Measurements from ENCODE around the gene ETNK1.
"Not testable (repeated sequence)": the region's sequence is repeated elsewhere in the genome, so short reads cannot be mapped to it uniquely, and the experiment has no call there.

The ETNK1 gene

DNA sequence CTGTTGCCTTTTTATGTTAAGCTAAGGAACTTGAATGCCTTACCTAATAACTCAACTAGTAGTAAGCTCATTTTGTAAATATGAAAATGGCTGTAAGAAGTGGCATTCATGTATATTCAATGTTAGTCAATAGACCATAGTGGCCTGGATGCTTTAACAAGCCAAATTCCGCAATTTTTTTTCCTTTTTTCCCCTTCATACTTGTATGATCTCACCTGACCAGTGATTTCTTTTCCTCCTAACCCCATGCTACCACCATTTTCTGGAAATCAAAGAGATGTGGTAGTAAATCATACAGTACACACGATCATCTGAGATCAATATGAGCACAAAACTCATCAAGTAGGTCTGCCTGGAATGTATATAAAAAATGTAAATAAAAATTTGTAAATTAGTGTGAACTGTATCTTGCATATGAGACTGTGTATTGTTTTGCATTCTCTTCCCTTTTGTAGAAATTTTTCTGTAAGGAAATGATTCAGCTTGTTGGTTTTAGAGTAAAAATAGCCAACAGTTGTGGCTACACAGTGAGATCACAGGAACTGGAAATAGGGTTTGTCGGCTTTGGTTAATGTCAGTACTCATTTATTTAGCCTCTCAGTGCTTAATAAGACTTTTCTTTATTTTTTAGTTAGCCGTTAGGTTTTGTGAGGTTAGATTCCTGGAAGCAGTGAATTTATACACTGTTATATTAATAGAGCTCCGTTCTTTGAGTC lies 62.5 kb downstream of the ETNK1 start:
- no peak for DNase-seq (ENCODE audit: low read depth in 2 of 2)

DNA sequence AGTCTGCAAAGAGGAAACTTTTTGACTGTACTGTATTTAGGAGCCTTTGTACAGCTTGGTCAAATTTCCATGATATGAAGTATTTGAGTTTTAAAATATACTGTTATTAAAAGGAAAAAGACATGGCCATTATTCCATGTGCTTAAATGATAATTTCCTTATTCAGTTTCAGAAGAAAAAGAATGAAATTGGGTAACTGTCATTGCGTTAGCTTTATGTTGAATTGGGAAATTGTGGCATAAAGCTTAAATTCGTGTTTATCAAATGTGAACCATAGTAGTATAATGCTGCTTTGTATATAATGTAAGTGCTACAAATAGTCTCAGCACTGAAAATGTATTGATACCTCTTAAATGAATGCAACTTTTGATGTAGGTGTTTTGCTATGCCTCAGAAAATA lies 64.9 kb downstream of the ETNK1 start:
- no peak for DNase-seq (ENCODE audit: low read depth in 2 of 2)

DNA sequence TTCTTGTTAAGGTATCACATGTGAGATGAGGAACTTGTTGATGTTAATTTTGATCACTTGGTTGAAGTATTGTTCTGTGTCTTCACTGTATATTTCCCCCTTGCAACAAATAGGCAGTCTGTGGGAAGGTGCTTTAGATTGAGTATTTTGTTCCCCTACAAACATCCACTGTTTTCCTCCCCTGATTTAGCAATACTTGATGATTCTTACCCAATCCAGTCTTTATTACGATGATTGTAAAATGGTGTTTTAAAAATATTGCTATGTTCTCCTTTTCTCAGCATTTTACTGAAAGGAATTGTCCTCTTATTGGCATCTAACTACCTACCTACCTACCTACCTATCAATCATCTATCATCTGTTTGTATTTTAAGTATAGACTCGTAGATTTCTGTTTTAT lies 66.3 kb downstream of the ETNK1 start:
- no peak for DNase-seq (ENCODE audit: low read depth in 2 of 2)

DNA sequence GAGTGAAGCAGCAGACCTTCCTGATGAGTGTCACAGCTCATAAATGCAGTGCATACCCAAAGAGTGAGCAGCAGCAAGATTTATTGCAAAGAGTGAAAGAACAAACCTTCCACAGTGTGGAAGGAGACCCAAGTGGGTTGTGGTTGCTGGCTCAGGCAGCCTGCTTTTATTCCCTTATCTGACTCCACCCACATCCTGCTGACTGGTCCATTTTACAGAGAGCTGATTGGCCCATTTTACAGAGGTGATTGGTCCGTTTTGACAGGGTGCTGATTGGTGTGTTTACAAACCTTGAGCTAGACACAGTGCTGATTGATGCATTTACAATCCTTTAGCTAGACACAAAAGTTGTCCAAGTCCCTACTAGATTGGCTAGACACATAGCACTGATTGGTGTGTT lies 67.5 kb downstream of the ETNK1 start:
- not testable (repeated sequence) for DNase-seq (ENCODE audit: low read depth in 2 of 2)

DNA sequence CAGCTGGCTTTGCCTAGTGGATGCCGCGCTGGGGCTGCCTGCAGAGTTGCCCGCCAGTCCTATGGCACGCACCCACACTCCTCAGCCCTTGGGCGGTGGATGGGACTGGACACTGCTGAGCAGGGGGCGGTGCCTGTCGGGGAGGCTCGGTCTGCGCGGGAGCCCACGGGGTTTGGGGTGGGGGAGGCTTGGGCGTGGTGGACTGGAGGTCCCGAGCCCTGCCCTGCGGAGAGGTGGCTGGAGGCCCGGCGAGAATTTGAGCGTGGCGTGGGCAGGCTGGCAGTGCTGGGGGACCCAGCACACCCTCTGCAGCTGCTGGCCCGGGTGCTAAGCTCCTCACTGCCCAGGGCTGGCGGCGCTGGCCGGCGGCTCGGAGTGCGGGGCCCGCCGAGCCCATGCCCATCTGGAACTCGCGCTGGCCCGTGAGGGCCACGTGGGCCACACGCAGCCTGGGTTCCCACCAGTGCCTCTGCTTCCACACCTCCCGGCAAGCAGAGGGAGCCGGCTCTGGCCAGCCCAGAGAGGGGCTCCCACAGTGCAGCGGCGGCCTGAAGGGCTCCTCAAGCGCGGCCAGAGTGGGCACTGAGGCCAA lies 68.1 kb downstream of the ETNK1 start:
- no peak for DNase-seq (ENCODE audit: low read depth in 2 of 2)

DNA sequence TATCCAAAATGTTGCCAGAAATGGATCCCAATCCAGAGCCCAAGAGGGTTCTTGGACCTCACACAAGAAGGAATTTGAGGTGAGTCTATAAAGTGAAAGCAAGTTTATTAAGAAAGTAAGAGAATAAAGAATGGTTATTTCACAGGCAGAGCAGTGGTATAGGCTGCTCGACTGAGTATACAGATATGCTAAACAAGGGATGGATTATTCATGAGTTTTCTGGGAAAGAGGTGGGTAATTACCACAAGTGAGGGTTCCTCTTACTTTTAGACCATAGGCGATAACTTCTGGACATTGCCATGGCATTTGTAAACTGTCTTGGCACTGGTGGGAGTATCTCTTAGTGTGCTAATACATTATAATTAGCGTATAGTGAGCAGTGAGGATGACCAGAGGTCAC lies 73.6 kb downstream of the ETNK1 start:
- DNase-seq (ENCODE audit: low read depth in 2 of 2) = no peak

DNA sequence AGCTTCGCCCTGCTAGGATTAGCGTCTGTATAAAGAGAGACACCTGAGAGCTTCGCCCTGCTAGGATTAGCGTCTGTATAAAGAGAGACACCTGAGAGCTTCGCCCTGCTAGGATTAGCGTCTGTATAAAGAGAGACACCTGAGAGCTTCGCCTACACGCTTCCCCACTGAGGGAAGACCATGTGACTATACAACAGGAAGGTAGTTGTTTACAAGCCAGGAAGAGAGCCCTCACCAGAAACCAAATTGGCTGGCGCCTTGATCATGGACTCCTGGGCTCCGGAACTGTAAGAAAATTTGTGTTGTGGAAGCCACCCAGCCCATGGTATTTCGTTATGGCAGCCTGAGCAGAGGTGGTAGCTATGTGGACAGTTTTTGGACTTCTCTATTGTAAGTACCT lies 74.7 kb downstream of the ETNK1 start:
- DNase-seq (ENCODE audit: low read depth in 2 of 2) = not testable (repeated sequence)

DNA sequence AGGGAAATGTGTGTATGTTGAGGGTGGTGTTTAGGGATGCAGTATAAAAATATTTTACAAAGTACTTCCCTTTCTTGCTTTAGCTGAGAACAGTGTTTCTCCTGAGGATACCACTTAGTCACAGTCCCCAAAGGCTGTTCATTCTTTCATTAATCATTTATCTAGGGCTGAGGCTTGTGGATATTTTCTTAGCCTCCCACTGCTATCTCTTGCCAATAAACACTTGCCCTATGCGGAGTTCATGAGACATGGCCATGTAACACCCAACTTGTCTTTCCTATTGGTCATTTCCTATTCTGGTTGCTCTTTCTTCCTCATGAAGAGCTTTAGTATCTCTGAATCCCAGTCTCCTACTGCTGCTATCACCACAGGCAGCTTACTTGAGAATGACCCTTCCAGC lies 75.1 kb downstream of the ETNK1 start:
- no peak for DNase-seq (ENCODE audit: low read depth in 2 of 2)

DNA sequence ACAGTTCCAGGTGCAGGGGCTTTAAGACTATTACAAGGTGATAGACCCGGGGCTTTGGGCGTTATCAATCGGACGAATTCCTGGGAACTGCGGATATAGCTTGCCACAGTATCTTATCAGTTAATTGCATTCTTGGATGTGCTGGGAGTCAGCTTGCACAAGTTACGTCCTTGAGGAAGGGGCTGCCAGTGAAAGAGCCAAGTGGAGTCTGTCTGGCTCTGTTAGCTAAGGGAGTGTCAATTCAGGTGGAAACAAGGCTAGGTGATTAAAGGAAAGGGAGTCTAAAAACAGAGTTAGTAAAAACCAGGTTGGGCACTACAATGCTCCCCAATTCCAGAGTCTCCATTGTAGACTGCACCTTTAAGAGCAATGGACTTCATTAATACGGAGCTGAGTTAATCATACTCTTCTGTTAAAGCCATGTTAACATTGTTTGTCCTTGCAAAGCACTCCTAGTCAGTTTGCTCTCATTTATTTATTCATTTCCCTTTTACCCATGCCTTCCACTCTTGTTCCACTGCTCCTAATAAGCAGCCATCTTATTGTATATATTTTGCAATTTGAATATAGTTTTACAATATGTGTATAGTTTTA lies 76.3 kb downstream of the ETNK1 start:
- DNase-seq (ENCODE audit: low read depth in 2 of 2) = not testable (repeated sequence)

DNA sequence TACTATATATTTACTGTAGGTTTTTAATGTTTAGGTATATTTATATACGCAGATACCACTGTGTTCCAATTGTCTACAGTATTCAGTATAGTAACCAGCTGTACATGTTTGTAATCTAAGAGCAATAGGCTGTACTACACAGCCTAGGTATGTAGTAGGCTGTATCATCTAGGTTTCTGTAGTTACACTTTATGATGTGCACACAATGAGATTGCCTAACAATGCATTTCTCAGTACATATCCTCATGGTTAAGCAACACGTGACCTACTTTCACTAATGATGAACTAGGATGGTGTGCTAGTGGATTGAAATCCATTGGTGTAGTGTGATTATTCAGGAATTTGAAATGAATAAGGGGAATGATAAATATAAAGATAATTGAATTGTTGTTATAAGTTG lies 77.7 kb downstream of the ETNK1 start:
- DNase-seq (ENCODE audit: low read depth in 2 of 2) = no peak

DNA sequence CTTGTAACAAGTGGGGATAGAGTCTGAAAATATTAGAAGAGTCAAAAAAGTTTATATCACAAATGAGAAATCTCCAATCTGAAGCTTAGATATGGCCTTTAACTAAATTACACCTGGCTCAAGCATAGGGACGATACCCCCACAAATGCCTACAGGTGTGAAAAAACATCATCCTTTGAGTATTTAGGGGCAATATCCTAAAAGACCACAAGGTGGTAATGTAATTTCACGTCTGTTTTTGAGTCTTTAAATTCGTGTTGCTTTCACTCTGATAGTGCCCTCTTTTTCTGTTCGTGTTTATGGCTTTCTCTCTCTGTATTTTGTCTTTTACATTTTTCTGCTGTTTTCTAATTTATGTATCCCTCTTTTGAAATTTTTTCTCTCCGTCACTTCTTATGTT lies 84.3 kb downstream of the ETNK1 start:
- DNase-seq (ENCODE audit: low read depth in 2 of 2) = no peak

DNA sequence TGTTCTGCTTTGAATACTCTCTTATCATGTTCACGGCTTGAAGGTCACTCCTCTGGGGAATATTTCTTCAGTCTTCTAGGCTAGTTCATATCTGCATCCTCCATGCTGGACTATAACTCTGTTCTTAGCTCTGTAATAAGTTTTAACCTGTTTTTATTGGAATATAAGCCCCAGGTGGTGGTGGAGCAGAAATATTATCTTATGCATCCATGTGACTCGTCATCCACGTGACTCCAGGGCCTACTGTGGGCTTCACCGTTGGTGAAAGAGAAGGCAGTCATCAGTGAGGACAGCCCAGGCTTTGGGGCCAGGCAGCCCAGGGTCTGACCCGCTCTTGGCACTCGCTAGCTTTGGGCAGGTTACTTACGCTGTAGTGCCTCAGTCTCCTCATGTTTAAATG lies 87.1 kb downstream of the ETNK1 start:
- no peak for DNase-seq (ENCODE audit: low read depth in 2 of 2)

DNA sequence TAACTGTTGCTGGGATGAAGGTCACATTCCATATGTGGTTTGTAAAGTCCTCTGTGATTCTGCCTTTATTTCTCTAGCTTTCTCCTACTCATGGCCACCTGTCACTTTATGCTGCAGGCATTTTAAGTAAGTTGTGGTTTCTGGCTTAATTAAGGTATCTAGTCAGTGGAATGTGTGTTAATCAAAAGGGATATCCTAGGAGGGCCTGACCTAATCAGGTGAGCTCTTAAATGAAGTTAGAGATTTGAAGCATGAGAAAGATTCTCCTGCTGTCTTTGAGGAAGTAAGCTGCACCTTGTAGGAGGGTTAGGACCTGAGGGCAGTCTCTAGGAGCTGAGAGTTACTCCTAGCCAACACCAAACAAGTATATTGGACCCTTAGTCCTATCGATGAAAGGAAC lies 90.3 kb downstream of the ETNK1 start:
- DNase-seq (ENCODE audit: low read depth in 2 of 2) = no peak

DNA sequence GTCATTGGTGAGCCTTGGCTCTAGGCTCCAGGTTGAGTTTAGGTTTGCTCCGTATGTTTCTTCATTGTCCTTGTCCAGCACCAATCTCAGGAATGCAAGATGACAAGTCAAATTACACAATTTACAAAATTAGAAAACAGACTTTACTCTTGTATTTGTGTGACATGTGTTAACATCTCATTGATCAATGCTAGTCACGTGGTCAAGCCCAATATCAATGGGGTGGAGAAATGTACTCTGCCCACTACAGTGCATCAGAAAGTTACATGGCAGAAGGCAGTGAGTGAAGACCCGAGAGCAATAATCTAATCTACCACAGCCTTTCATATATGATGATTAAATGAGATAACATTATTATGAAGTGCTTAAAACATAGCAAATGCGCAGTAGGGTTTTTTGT lies 94.8 kb downstream of the ETNK1 start:
- DNase-seq (ENCODE audit: low read depth in 2 of 2) = no peak

DNA sequence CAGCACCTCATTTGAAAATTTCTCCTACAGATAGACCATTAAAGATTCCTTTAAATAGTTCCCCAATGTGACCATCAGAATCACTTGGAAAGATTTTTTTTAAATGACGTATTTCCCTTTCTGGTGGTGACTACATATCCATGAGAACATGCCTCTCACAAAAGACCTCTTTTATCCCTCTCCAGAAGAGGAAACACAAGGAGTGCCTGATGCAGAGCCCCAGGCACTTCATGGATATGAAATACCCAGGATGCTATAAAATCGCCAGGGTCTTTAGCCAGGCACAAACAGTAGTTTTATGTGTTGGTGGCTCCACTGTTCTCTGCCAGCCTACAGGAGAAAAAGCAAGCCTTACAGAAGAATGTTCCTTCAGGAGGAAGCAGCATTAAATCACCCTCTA lies 97.1 kb downstream of the ETNK1 start:
- no peak for DNase-seq (ENCODE audit: low read depth in 2 of 2)

DNA sequence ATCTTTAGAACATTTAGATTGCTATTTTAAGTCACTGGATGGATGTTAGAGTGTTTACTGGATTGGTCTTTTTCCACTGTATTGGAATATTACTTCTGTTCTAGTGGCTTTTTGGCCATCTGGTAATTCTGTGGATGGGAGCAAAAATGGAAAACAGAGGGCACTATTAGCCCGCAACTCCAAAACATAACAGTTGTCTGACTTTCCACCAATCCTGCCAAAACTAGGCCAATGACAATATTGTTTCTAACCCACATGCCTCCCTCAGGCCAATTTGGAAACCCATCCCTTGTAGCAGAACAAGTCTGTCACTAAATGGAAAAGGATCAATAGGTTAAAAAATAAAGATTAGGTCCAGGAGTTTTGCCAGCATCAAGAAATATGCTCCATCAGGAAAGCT lies 97.8 kb downstream of the ETNK1 start:
- DNase-seq (ENCODE audit: low read depth in 2 of 2) = no peak

DNA sequence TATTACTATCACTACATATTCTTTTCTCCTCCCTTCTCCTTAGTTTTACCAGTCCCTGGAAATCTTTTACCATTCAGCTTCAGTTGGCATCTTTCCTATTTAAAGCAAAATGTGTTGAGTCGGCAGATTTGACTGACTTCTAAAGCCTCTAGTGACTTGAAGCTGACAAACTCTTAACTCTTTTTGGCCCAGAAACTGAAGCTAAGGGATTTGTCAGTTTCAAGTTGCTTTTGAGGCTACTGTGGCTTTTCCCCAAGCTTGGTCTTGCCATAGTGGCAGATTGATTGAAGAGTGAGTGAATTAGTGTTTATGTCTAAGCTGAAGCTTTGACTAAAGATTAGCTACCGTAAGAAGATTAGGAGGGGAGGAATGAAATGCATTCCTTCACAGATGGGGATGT lies 104.0 kb downstream of the ETNK1 start:
- DNase-seq (ENCODE audit: low read depth in 2 of 2) = no peak

DNA sequence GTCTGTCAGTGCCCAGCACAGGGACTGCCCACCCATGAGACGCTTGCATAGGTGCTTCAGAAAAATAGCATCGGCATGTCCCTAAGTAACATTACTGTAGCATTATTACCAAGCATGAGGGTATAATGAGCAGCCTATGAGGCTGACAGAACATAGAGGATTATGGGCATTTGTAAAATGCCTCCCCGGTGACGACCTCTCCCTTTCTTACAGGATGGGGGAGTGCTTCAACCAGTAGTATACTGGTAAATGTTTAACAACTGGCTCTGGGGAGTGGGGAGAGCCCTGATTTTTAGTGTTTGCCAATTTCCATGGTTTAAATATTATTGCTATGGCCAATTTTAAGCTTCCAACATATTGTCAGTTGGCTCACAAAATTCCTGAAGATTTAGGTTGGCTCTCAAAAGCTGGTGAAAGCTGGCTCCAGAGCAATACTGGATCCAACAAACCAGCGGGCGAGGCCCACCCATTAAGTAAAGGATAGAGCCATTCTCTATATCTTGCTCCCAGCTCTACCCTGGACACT lies 104.5 kb downstream of the ETNK1 start:
- DNase-seq (ENCODE audit: low read depth in 2 of 2) = no peak

DNA sequence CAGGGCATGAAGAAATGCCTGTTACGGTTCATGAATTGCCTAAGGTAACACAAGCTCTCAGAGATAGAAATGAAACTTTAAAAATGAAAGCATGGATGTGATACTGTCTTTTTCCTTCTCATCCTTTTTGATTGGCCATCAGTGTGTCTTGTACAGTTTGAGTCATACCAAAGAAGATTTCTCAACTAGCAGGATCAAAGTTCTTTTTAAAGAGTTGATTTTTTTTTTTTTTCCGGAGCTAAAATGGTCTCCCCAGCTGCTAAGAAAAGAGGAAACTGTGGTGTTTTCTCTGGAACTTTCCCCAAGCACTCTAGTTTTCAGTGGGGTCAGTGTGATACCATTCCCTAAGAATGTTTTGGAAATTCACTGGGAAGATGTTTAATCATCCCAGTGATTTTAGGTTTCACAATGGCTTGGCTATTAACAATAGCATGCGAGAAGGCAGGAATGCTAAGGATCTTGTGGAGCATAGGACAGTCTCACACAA lies 105.0 kb downstream of the ETNK1 start:
- no peak for DNase-seq (ENCODE audit: low read depth in 2 of 2)

DNA sequence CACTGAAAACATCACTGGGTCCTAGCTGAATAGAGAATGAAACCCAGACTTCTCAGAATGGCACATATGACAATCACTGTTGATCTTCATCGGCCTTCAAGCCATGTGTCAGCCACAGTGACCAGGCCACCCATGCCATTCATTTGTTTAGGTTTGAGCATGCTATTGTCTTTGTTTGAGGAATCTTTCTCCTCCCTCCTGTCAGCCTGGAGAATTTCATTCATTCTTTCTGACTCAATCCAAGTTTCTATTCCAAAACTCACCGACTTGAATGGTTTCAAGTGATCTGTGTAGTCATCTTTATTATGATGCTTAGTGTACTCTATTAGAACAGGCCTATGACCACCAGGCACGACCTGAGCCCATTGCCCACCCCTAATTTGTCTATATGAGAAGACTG lies 106.3 kb downstream of the ETNK1 start:
- DNase-seq (ENCODE audit: low read depth in 2 of 2) = no peak

DNA sequence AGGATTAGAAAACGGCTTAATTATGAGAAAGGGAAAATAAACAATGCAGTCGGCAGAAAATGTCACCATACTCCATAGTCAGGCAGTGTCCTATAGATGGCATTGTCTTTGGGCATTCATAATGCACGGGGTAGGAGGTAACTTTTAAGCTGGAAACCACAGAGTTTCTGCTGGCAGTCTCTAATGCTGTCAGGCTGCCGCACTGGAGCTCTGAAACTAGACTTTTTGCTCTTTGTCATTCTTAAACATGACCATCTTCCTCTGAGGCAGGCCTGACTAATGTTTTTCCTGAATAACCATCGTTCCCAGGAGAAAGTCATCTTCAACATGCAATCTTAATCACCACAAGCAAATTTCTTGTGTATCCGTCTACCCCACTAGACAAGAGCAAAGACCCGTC lies 108.8 kb downstream of the ETNK1 start:
- DNase-seq (ENCODE audit: low read depth in 2 of 2) = no peak

DNA sequence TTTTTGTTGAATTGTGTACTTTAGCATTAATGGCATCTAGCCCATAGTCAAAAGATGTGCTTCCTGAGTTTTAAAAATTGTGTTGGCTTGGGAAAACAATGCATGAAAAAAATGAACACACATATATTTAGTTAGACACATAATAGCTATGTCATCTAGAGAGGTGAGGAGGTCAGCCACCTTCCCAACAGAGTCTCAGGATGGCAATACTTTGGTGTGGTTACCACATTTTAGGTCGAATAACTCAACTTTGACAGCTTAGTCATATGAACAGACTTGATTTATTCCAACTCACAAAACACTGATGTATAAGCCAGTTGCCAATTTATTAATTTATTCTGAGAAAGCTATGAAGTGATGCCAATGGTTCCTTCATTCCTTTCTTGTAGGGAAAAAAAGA lies 114.0 kb downstream of the ETNK1 start:
- no peak for DNase-seq (ENCODE audit: low read depth in 2 of 2)

Measured in activated CD8-positive, alpha-beta memory T cell treated with anti-CD3 and anti-CD28 coated beads for 4 hours (primary cell).